Ishikawa (cell line): ENCODE measurements around the gene MZB1.

Source experiments
- CEBPB ChIP-seq: IDR thresholded peaks from 2 replicates; pipeline ENCODE4 v1.6.1; 2012
- CREB1 ChIP-seq: IDR thresholded peaks from 2 replicates; pipeline ENCODE4 v1.6.1; 2012; ENCODE audit warnings: low read depth
- EP300 ChIP-seq: IDR thresholded peaks from 2 replicates; pipeline ENCODE4 v1.6.1; 2012; ENCODE audit warnings: borderline replicate concordance
- FOXM1 ChIP-seq: IDR thresholded peaks from 2 replicates; pipeline ENCODE4 v1.6.1; 2012; ENCODE audit warnings: low read depth, borderline replicate concordance
- NFIC ChIP-seq: IDR thresholded peaks from 2 replicates; pipeline ENCODE4 v1.6.1; 2012
- RAD21 ChIP-seq: IDR thresholded peaks from 2 replicates; pipeline ENCODE4 v1.6.1; 2012; ENCODE audit warnings: low read depth
- TAF1 ChIP-seq: IDR thresholded peaks from 2 replicates; pipeline ENCODE4 v1.6.1; 2012; ENCODE audit warnings: low read depth, mild to moderate bottlenecking
- TCF12 ChIP-seq: IDR thresholded peaks from 2 replicates; pipeline ENCODE4 v1.6.1; 2012; ENCODE audit warnings: low read depth
- TEAD4 ChIP-seq: IDR thresholded peaks from 2 replicates; pipeline ENCODE4 v1.6.1; 2012
- YY1 ChIP-seq: IDR thresholded peaks from 2 replicates; pipeline ENCODE4 v1.6.1; 2012; ENCODE audit warnings: low read depth
- ZBTB7A ChIP-seq: IDR thresholded peaks from 2 replicates; pipeline ENCODE4 v1.6.1; 2012; ENCODE audit warnings: low read depth
- TF ChIP-seq, protein P1 (sequence below): IDR thresholded peaks from 2 replicates; pipeline ENCODE4 v1.6.1; 2012
- TF ChIP-seq, protein P2 (sequence below): IDR thresholded peaks from 2 replicates; pipeline ENCODE4 v1.6.1; 2012; ENCODE audit warnings: low read depth, mild to moderate bottlenecking
- TF ChIP-seq, protein P3 (sequence below): IDR thresholded peaks from 2 replicates; pipeline ENCODE4 v1.6.1; 2012

DNA sequence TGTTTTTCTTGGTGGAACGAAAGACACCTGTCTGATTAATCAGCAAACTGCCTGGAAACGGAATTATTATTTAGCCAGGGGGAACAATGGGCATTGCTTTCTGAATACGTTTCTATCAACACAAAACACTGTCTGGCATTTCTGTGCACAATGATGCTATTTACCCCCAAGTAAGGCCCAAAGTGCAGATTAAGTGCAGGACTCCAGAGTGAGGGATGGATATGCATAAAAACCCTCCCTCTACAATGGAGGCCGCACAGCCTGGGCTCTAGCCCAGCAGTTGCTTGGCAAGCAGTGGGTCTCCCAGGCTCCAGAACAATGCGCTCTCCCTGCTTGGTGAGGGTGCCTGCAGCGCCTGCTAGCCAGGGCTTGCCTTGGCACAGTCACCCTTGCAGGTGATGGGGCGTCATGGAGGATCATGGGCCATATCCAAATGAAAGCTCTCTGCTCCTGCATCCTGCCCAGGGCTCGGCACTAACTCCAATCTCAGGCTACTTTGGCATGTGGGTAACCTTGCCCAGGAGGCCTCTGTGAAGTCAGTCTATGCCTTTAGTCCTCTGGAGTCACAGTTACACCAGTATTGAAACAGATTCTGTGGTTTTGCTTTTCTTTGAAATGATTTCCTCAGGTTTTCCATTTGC is 25.6 kb upstream of the MZB1 start:
- TF ChIP-seq TCF12 (no peak), CEBPB (no peak), ZBTB7A (no peak), RAD21 (no peak), TAF1 (no peak), YY1 (no peak), FOXM1 (no peak), NFIC (no peak), TEAD4 (no peak), CREB1 (no peak), EP300 (no peak)
- TF ChIP-seq, protein P1, sequence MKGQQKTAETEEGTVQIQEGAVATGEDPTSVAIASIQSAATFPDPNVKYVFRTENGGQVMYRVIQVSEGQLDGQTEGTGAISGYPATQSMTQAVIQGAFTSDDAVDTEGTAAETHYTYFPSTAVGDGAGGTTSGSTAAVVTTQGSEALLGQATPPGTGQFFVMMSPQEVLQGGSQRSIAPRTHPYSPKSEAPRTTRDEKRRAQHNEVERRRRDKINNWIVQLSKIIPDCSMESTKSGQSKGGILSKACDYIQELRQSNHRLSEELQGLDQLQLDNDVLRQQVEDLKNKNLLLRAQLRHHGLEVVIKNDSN: no peak
- TF ChIP-seq, protein P2, sequence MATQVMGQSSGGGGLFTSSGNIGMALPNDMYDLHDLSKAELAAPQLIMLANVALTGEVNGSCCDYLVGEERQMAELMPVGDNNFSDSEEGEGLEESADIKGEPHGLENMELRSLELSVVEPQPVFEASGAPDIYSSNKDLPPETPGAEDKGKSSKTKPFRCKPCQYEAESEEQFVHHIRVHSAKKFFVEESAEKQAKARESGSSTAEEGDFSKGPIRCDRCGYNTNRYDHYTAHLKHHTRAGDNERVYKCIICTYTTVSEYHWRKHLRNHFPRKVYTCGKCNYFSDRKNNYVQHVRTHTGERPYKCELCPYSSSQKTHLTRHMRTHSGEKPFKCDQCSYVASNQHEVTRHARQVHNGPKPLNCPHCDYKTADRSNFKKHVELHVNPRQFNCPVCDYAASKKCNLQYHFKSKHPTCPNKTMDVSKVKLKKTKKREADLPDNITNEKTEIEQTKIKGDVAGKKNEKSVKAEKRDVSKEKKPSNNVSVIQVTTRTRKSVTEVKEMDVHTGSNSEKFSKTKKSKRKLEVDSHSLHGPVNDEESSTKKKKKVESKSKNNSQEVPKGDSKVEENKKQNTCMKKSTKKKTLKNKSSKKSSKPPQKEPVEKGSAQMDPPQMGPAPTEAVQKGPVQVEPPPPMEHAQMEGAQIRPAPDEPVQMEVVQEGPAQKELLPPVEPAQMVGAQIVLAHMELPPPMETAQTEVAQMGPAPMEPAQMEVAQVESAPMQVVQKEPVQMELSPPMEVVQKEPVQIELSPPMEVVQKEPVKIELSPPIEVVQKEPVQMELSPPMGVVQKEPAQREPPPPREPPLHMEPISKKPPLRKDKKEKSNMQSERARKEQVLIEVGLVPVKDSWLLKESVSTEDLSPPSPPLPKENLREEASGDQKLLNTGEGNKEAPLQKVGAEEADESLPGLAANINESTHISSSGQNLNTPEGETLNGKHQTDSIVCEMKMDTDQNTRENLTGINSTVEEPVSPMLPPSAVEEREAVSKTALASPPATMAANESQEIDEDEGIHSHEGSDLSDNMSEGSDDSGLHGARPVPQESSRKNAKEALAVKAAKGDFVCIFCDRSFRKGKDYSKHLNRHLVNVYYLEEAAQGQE: no peak
- TF ChIP-seq, protein P3, sequence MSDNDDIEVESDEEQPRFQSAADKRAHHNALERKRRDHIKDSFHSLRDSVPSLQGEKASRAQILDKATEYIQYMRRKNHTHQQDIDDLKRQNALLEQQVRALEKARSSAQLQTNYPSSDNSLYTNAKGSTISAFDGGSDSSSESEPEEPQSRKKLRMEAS: no peak
